Peyer's patch (tissue), 4 donors: ENCODE results near the gene FANCE. TPM values are rescaled to one million over a fixed set of nuclear protein-coding genes. Genes with fewer than 3 reads are reported as not detected.

Experiments
- DNase-seq, 3 donors: peaks; one replicate each; pipeline ENCODE4 v3.0.0-alpha.2; 2017 to 2019
- H3K27ac ChIP-seq, 4 donors: fragments of 200-600 bp; sonication (generic); one replicate each; pipeline ENCODE4 v1.5.1; 2016 to 2019
- H3K27me3 ChIP-seq, 2 donors: fragments of 200-600 bp; sonication (generic); one replicate each; pipeline ENCODE4 v1.5.1; 2019
- H3K36me3 ChIP-seq, 3 donors: fragments of 200-600 bp; sonication (generic); one replicate each; pipeline ENCODE4 v1.5.1; 2016 to 2019
- H3K4me1 ChIP-seq, 4 donors: fragments of 200-600 bp; sonication (generic); one replicate each; pipeline ENCODE4 v1.5.1; 2016 to 2019
- H3K4me3 ChIP-seq, 4 donors: fragments of 200-600 bp; sonication (generic); 1 replicate in 3 of 4; 2 replicates in 1 of 4; pipeline ENCODE4 v1.5.1; 2016 to 2019; ENCODE audit warnings: mild to moderate bottlenecking in 1 of 4
- H3K9me3 ChIP-seq, 4 donors: fragments of 200-600 bp; sonication (generic); one replicate each; pipeline ENCODE4 v1.5.1; 2016 to 2019; ENCODE audit warnings: mild to moderate bottlenecking in 1 of 4
- POLR2A ChIP-seq, 2 donors: fragments of 450-650 bp; IDR thresholded peaks; one replicate each; pipeline ENCODE4 v1.5.1; 2017; ENCODE audit warnings: antibody characterized with exemption in 2 of 2, mild to moderate bottlenecking in 2 of 2, moderate library complexity in 2 of 2
- total RNA-seq, 4 donors: library from RNA; depleted of rRNA; stranded (reverse); fragments of >200 nt; gene quantifications; one replicate each; pipeline ENCODE4 v1.1.0, GENCODE V29; 2016
- TF ChIP-seq, protein P1 (sequence below), 6 experiments: fragments of 450-650 bp in 4 of 6; fragments of 200-600 bp in 2 of 6; sonication (generic) in 1 of 6; IDR thresholded peaks; one replicate each; pipeline ENCODE4 v1.5.1; 2017 to 2019; ENCODE audit warnings: antibody characterized with exemption in 6 of 6, mild to moderate bottlenecking in 3 of 6, moderate library complexity in 1 of 6

FANCE gene
- total RNA-seq = 1 to 10 TPM; 1.8 to 7.4 (median 4.2) TPM

DNA sequence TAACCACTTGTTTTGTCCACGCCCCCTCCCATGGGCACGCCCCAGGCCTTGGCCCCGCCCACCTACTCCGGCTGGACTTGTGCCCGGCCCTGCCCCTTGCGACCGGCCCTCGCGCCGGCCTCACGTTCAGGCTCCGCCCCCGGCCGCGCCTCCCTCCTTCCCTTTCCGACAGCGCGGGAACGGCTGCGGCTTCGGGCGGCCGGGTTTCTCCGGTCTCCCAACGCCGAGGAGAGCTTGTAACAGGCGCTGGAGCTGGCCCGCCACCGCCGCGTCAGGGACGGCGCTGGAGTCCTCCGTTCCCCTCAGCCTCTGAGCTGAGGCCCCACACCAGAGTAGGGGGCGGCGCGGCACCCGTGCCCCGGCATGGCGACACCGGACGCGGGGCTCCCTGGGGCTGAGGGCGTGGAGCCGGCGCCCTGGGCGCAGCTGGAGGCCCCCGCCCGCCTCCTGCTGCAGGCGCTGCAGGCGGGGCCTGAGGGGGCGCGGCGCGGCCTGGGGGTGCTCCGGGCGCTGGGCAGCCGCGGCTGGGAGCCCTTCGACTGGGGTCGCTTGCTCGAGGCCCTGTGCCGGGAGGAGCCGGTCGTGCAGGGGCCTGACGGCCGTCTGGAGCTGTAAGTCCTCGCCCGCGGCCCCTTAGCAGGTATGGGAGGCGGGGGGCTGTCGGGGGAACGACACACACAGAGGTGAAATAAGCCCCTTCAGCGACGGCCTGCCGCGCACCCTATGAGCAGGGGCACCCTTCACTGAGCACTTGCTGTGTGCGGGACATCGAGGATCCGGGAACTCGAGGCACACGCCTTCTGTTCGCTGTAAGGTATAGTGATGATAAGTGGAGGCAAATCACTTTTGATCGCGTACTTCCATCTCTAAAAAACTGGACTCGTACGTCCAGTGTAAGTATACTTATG, at the start of gene FANCE:
TSS of gene FANCE (plus strand) at position 156 of the 908 bp plus-strand sequence. CDS start at position 364, 208 bp downstream.
- Histone ChIP-seq H3K9me3 (no peaks in the 10 kb centered on the region), H3K4me3 (peak within 1 kb of the TSS; percentile 71 to 89 (median 76)), H3K27me3 (no peaks in the 10 kb centered on the region), H3K27ac (peak within 1 kb of the TSS; percentile 38 to 86 (median 76)), H3K4me1 (peaks cover 0 to 19% (median 0%) of the 10 kb centered on the region in 4 donors), H3K36me3 (no peaks in the 10 kb centered on the region)
- peak; percentile 99 for DNase-seq
- peak in 1 of 2 donors; percentile 57 for TF ChIP-seq POLR2A (IDR thresholded peaks at IDR 0.05)
- TF ChIP-seq, protein P1, sequence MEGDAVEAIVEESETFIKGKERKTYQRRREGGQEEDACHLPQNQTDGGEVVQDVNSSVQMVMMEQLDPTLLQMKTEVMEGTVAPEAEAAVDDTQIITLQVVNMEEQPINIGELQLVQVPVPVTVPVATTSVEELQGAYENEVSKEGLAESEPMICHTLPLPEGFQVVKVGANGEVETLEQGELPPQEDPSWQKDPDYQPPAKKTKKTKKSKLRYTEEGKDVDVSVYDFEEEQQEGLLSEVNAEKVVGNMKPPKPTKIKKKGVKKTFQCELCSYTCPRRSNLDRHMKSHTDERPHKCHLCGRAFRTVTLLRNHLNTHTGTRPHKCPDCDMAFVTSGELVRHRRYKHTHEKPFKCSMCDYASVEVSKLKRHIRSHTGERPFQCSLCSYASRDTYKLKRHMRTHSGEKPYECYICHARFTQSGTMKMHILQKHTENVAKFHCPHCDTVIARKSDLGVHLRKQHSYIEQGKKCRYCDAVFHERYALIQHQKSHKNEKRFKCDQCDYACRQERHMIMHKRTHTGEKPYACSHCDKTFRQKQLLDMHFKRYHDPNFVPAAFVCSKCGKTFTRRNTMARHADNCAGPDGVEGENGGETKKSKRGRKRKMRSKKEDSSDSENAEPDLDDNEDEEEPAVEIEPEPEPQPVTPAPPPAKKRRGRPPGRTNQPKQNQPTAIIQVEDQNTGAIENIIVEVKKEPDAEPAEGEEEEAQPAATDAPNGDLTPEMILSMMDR (IDR thresholded peaks at IDR 0.05) = no peak

DNA sequence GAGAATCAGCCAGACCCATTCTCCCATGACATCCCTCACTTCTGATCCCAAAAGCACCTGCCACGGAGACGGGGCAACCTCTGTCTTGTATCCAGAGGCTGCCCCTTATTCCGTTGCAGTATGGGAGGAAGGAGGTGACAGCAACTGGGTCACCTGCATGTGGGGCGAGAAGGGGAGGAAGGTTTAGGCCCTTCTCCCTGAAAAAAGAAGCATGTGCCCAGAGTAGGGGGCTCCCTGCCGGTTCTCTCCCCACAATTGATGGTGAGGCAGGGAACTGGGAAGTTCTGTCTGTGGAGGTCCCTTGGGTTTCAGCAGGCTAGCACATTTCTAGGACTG, 49.3 kb upstream of the FANCE start:
- Histone ChIP-seq H3K9me3 (no peaks in the 10 kb centered on the region), H3K27ac (no peak overlapping the region), H3K4me1 (peaks cover 0 to 24% (median 0%) of the 10 kb centered on the region in 4 donors), H3K36me3 (no peaks in the 10 kb centered on the region), H3K27me3 (no peaks in the 10 kb centered on the region), H3K4me3 (no peak overlapping the region)
- TF ChIP-seq, protein P1 (IDR thresholded peaks at IDR 0.05) = no peak
- TF ChIP-seq POLR2A (IDR thresholded peaks at IDR 0.05) = no peak
- no peak for DNase-seq

DNA sequence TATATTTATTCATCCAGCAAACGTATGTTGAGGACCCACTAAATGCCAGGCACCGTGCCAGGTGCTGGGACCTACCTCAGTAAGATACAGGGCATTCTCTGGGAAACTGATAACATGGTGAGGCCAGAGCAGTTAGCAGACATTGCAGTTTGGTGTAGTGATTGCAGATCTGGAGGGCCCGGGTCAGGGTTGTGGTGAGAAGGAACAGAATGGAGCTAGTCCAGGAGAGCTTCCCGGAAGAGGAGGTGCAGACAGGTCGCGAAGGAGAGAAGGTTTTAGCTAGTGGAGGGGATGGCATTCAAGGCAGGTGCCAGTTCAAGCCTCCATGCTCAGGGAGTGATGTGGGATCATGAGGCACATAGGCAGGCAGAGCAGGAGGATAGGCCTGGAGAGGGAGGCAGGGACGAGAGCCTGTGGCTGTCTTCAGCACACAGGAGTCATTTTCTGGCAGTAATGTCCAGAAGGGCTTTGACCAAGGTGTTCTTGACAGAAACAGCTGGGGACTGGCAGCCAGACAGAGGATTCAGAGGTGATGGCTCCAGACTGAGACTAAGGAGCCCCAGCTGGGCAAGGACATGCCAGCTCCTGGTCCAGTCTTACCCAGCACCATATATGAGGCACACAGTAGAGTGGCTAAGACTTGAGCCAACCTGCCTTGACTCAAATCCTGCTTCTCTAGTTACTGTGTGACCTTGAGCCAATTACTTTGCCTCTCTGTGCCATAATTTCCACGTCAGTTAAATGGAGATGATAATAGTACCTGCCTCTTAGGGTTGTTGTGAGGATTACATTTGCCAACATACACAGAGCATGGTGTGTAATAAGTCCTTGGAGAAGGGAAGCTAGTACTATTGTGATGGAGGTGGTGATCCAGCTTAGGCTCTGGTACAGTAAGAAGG, 48.3 kb upstream of the FANCE start:
- TF ChIP-seq, protein P1 (IDR thresholded peaks at IDR 0.05) = no peak
- TF ChIP-seq POLR2A (IDR thresholded peaks at IDR 0.05) = no peak
- Histone ChIP-seq H3K27ac (no peak overlapping the region), H3K9me3 (no peaks in the 10 kb centered on the region), H3K27me3 (no peaks in the 10 kb centered on the region), H3K36me3 (no peaks in the 10 kb centered on the region), H3K4me1 (peaks cover 0 to 21% (median 0%) of the 10 kb centered on the region in 4 donors), H3K4me3 (no peak overlapping the region)
- no peak for DNase-seq

DNA sequence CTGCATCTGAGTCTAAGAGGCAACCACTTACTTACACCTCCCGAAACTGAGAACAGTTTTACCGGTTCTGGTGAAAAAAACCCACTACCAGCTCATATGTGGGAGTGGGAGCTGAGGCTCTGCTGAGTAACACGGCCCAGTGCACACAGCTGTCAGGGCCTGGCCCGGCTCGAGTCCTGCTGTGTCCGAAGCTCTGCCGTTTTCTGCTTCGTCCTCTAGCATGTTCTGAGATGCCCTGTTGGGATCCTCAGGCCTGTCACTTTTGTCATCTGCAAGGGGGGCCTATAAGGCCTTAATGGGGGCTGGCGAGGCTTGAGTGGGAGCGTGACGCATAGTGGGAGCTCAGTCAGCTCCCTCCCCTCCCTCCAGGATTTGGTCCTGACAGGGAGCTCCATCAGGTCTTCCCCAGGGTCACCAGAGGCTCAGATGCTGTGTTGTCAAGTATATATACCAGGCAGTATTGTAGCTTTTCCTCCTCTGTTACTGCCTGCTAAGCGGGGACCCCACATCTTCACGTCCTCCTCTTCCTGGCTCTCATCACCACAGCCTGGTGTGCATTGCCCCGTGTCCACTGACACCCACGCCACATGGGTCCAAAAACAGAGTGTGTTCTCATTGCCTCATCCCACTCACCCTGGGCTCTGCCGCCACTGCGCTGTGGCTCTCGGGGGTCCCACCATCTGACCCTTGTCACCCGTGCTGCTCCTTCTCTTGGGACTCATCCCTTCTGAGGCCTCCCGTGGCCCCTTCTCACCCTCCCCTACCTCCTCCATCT, 45.2 kb upstream of the FANCE start:
- TF ChIP-seq POLR2A (IDR thresholded peaks at IDR 0.05) = no peak
- TF ChIP-seq, protein P1 (IDR thresholded peaks at IDR 0.05) = no peak
- no peak for DNase-seq
- H3K4me3 ChIP-seq = no peak overlapping the region
- peaks cover 0 to 13% (median 0%) of the 10 kb centered on the region in 4 donors for H3K4me1 ChIP-seq
- H3K36me3 ChIP-seq = peaks cover 0 to 16% (median 0%) of the 10 kb centered on the region in 3 donors
- no peaks in the 10 kb centered on the region for H3K9me3 ChIP-seq
- H3K27ac ChIP-seq = no peak overlapping the region
- H3K27me3 ChIP-seq = no peaks in the 10 kb centered on the region

- DNase-seq = no peak
- Histone ChIP-seq H3K36me3 (peaks cover 0 to 38% (median 0%) of the 10 kb centered on the region in 3 donors), H3K27me3 (no peaks in the 10 kb centered on the region), H3K4me1 (no peaks in the 10 kb centered on the region), H3K9me3 (no peaks in the 10 kb centered on the region), H3K27ac (no peak overlapping the region), H3K4me3 (no peak overlapping the region)
- TF ChIP-seq, protein P1 (IDR thresholded peaks at IDR 0.05) = no peak
- no peak for TF ChIP-seq POLR2A (IDR thresholded peaks at IDR 0.05)
Observed at GRCh38 chr6:35409245-35409644, 42.9 kb upstream of the FANCE start.
